HEK293 (cell line): Measurements from ENCODE around the gene ZNF24.

Source experiments
- CTCF ChIA-PET: fragments of 350-600 bp; formaldehyde crosslinking; extraction: SDS; loops from one replicate; lab custom pipeline; 2021; ENCODE audit warnings: antibody characterized with exemption; lab: Yijun Ruan, JAX
- POLR2A ChIA-PET: fragments of 300-600 bp; formaldehyde crosslinking; extraction: SDS; loops from one replicate; lab custom pipeline; 2020; ENCODE audit warnings: antibody characterized with exemption, inconsistent platforms; lab: Yijun Ruan, JAX
- H3K27ac ChIP-seq: fragments of 200-500 bp; sonication (Bioruptor generic); 2 replicates; pipeline ENCODE4 v1.5.1; 2014; ENCODE audit warnings: low read depth, low read length, control low read depth, inconsistent platforms; ENCODE audit errors: extremely low read depth
- H3K36me3 ChIP-seq, 2 experiments: fragments of 200-500 bp in 1 of 2; sonication (Bioruptor generic) in 1 of 2; 1 replicate in 1 of 2; 2 replicates in 1 of 2; pipeline ENCODE4 v1.5.1; 2014 to 2017; ENCODE audit warnings: inconsistent platforms in 2 of 2, low read length in 2 of 2; ENCODE audit not compliant: control insufficient read depth in 2 of 2, insufficient read depth in 1 of 2
- H3K4me1 ChIP-seq: fragments of 200-500 bp; sonication (Bioruptor generic); 2 replicates; pipeline ENCODE4 v1.5.1; 2014; ENCODE audit warnings: mild to moderate bottlenecking, low read length, inconsistent platforms; ENCODE audit not compliant: control insufficient read depth, insufficient read depth
- H3K4me3 ChIP-seq: 2 replicates; pipeline ENCODE4 v1.5.1; 2011; ENCODE audit warnings: low read depth, mild to moderate bottlenecking, control low read depth, low read length, moderate library complexity
- H3K9me3 ChIP-seq: fragments of 200-500 bp; sonication (Bioruptor generic); 2 replicates; pipeline ENCODE4 v1.5.1; 2014; ENCODE audit warnings: low read depth, low read length, inconsistent platforms; ENCODE audit not compliant: control insufficient read depth, insufficient read depth
- BCL11B ChIP-seq: fragments of 450-650 bp; formaldehyde crosslinking; IDR thresholded peaks from 2 replicates; pipeline ENCODE4 v1.5.1; 2016; ENCODE audit warnings: low read depth, missing biosample characterization, missing genetic modification characterization
- FEZF1 ChIP-seq: fragments of 450-650 bp; formaldehyde crosslinking; IDR thresholded peaks from 2 replicates; pipeline ENCODE4 v1.5.1; 2016; ENCODE audit warnings: missing biosample characterization, missing genetic modification characterization
- GLI2 ChIP-seq: fragments of 450-650 bp; formaldehyde crosslinking; IDR thresholded peaks from 2 replicates; pipeline ENCODE4; 2017; ENCODE audit warnings: missing biosample characterization, missing genetic modification characterization, low read depth, borderline replicate concordance
- HIC1 ChIP-seq: fragments of 450-650 bp; formaldehyde crosslinking; IDR thresholded peaks from 2 replicates; pipeline ENCODE4 v1.5.1; 2016; ENCODE audit warnings: missing biosample characterization, missing genetic modification characterization
- HOXA7 ChIP-seq: sonication (generic); formaldehyde crosslinking; IDR thresholded peaks from 2 replicates; pipeline ENCODE4 v1.8.1; 2022; ENCODE audit warnings: missing genetic modification reagents, borderline replicate concordance
- PBX3 ChIP-seq: sonication (generic); formaldehyde crosslinking; IDR thresholded peaks from 2 replicates; pipeline ENCODE4 v1.8.1; 2022; ENCODE audit warnings: mild to moderate bottlenecking, moderate library complexity, missing genetic modification reagents
- TRIM28 ChIP-seq: IDR thresholded peaks from 2 replicates; pipeline ENCODE4 v1.6.1; 2011; ENCODE audit warnings: low read length, control low read depth, borderline replicate concordance
- ZBTB6 ChIP-seq: fragments of 450-650 bp; formaldehyde crosslinking; IDR thresholded peaks from 2 replicates; pipeline ENCODE4 v1.5.1; 2017; ENCODE audit warnings: missing biosample characterization, missing genetic modification characterization
- ZEB2 ChIP-seq: fragments of 450-650 bp; formaldehyde crosslinking; IDR thresholded peaks from 2 replicates; pipeline ENCODE4 v1.5.1; 2016; ENCODE audit warnings: missing biosample characterization, missing genetic modification characterization
- ZFP41 ChIP-seq: fragments of 450-650 bp; formaldehyde crosslinking; IDR thresholded peaks from 2 replicates; pipeline ENCODE4 v1.5.1; 2016; ENCODE audit warnings: missing biosample characterization, missing genetic modification characterization, borderline replicate concordance
- ZNF114 ChIP-seq: fragments of 450-650 bp; formaldehyde crosslinking; IDR thresholded peaks from 2 replicates; pipeline ENCODE4 v1.5.0; 2017; ENCODE audit warnings: missing biosample characterization, missing genetic modification characterization
- ZNF121 ChIP-seq: fragments of 450-650 bp; formaldehyde crosslinking; IDR thresholded peaks from 2 replicates; pipeline ENCODE4 v1.5.1; 2016; ENCODE audit warnings: missing biosample characterization, missing genetic modification characterization
- ZNF140 ChIP-seq: fragments of 450-650 bp; formaldehyde crosslinking; IDR thresholded peaks from 2 replicates; pipeline ENCODE4 v1.5.1; 2016; ENCODE audit warnings: missing biosample characterization, missing genetic modification characterization
- ZNF155 ChIP-seq: fragments of 450-650 bp; formaldehyde crosslinking; IDR thresholded peaks from 2 replicates; pipeline ENCODE4 v1.5.1; 2016; ENCODE audit warnings: missing biosample characterization, missing genetic modification characterization
- ZNF19 ChIP-seq: fragments of 450-650 bp; formaldehyde crosslinking; IDR thresholded peaks from 2 replicates; pipeline ENCODE4; 2016; ENCODE audit warnings: missing biosample characterization, missing genetic modification characterization, low read depth
- ZNF202 ChIP-seq: fragments of 450-650 bp; formaldehyde crosslinking; IDR thresholded peaks from 2 replicates; pipeline ENCODE4 v1.5.1; 2016; ENCODE audit warnings: missing biosample characterization, missing genetic modification characterization, borderline replicate concordance
- ZNF280D ChIP-seq: fragments of 450-650 bp; formaldehyde crosslinking; IDR thresholded peaks from 2 replicates; pipeline ENCODE4 v1.5.1; 2016; ENCODE audit warnings: missing biosample characterization, missing genetic modification characterization
- ZNF366 ChIP-seq: fragments of 450-650 bp; formaldehyde crosslinking; conservative IDR thresholded peaks from 2 replicates; pipeline ENCODE4 v1.5.1; 2016; ENCODE audit warnings: missing biosample characterization, missing genetic modification characterization
- ZNF488 ChIP-seq: fragments of 450-650 bp; formaldehyde crosslinking; IDR thresholded peaks from 2 replicates; pipeline ENCODE4 v1.5.1; 2016; ENCODE audit warnings: missing biosample characterization, missing genetic modification characterization
- ZNF513 ChIP-seq: fragments of 450-650 bp; IDR thresholded peaks from 2 replicates; pipeline ENCODE4 v1.5.1; 2018; ENCODE audit warnings: missing biosample characterization, missing genetic modification characterization
- ZNF529 ChIP-seq: fragments of 450-650 bp; formaldehyde crosslinking; IDR thresholded peaks from 2 replicates; pipeline ENCODE4 v1.5.1; 2017; ENCODE audit warnings: missing genetic modification characterization, missing biosample characterization; ENCODE audit not compliant: insufficient replicate concordance
- ZNF658 ChIP-seq: fragments of 450-650 bp; formaldehyde crosslinking; IDR thresholded peaks from 2 replicates; pipeline ENCODE4; 2016; ENCODE audit warnings: missing biosample characterization, missing genetic modification characterization
- ZNF707 ChIP-seq: fragments of 450-650 bp; formaldehyde crosslinking; IDR thresholded peaks from 2 replicates; pipeline ENCODE4 v1.5.1; 2016; ENCODE audit warnings: missing biosample characterization, missing genetic modification characterization
- ZNF747 ChIP-seq: fragments of 450-650 bp; formaldehyde crosslinking; IDR thresholded peaks from 2 replicates; pipeline ENCODE4 v1.5.1; 2016; ENCODE audit warnings: missing biosample characterization, missing genetic modification characterization

The ZNF24 gene

GRCh38 chr18:35378574-35378896 lies 34.3 kb upstream of the ZNF24 start:
- no peaks in the 10 kb centered on the region for H3K9me3 ChIP-seq
- ChIA-PET POLR2A (no interaction called here), CTCF (interaction anchor here (0.6 kb wide), 1 partner anchor 119 kb away, joined by 3 read pairs; no protein-coding TSS in a partner anchor)
- H3K4me3 ChIP-seq = no peak overlapping the region
- TF ChIP-seq FEZF1 (tag by site-specific recombination) (no peak), ZNF513 (no peak), ZNF366 (tag by site-specific recombination) (no peak), GLI2 (tag by site-specific recombination) (no peak), ZNF707 (no peak), HIC1 (tag by site-specific recombination) (no peak), ZNF155 (no peak), ZNF140 (tag by site-specific recombination) (no peak), ZNF529 (tag by site-specific recombination) (no peak), ZNF488 (tag by site-specific recombination) (no peak), ZEB2 (tag by site-specific recombination) (no peak)
- no peak overlapping the region for H3K27ac ChIP-seq
- no peaks in the 10 kb centered on the region for H3K4me1 ChIP-seq
- no peaks in the 10 kb centered on the region for H3K36me3 ChIP-seq

- Histone ChIP-seq H3K4me3 (no peak overlapping the region), H3K4me1 (no peaks in the 10 kb centered on the region), H3K9me3 (no peaks in the 10 kb centered on the region), H3K27ac (no peak overlapping the region), H3K36me3 (no peaks in the 10 kb centered on the region)
- ChIA-PET CTCF (interaction anchor here (0.6 kb wide), 1 partner anchor 119 kb away, joined by 3 read pairs; no protein-coding TSS in a partner anchor), POLR2A (no interaction called here)
- TF ChIP-seq PBX3 = no peak
- no peak for TF ChIP-seq ZNF19
- no peak for TF ChIP-seq FEZF1 (tag by site-specific recombination)
- TF ChIP-seq ZBTB6 (tag by site-specific recombination) = no peak
- no peak for TF ChIP-seq ZNF114 (tag by site-specific recombination)
- TF ChIP-seq ZNF747 (tag by site-specific recombination) = no peak
- no peak for TF ChIP-seq ZNF658
- no peak for TF ChIP-seq TRIM28
- no peak for TF ChIP-seq BCL11B
- no peak for TF ChIP-seq ZNF202 (tag by site-specific recombination)
- TF ChIP-seq ZNF121 (tag by site-specific recombination) = no peak
- TF ChIP-seq HOXA7 (CRISPR knock-in tag) = no peak
- TF ChIP-seq ZNF280D (tag by site-specific recombination) = no peak
- no peak for TF ChIP-seq ZFP41
Observed at GRCh38 chr18:35377875-35378573, 33.8 kb upstream of the ZNF24 start.
